Naive thymus-derived CD4-positive, alpha-beta T cell (primary cell): Measurements from ENCODE around the gene SHD. TPM values are rescaled to one million over a fixed set of nuclear protein-coding genes. Genes with fewer than 3 reads are reported as not detected.

Source experiments
- ATAC-seq: fragments of 150-1000 bp; cut with Tn5 transposase; 2 replicates; pipeline ENCODE4 v1.10.0; 2021; ENCODE audit warnings: mild to moderate bottlenecking, moderate library complexity
- CTCF ChIA-PET: fragments of 350-600 bp; sonication (Branson Sonifier 250); formaldehyde crosslinking; loops from one replicate; lab custom pipeline; 2021; ENCODE audit warnings: antibody characterized with exemption; lab: Charles Lee
- POLR2A ChIA-PET: fragments of 350-600 bp; sonication (Branson Sonifier 250); formaldehyde crosslinking; loops from one replicate; lab custom pipeline; 2021; ENCODE audit warnings: antibody characterized with exemption, inconsistent platforms; lab: Charles Lee
- DNase-seq, 9 donors: peaks; one replicate each; pipeline versions ENCODE4 v3.0.0 to v3.0.0-alpha.2; 2020 to 2022; ENCODE audit warnings: mixed read lengths in 1 of 9
- H3K27ac ChIP-seq: one replicate; pipeline ENCODE4 v1.7.0; 2013; ENCODE audit warnings: mild to moderate bottlenecking, low read depth, low read length, moderate library complexity
- H3K27me3 ChIP-seq, 2 donors: one replicate each; pipeline ENCODE4 v1.7.0; 2013; ENCODE audit warnings: low read length in 2 of 2, mild to moderate bottlenecking in 2 of 2, moderate library complexity in 2 of 2; ENCODE audit not compliant: control insufficient read depth in 2 of 2, insufficient read depth in 2 of 2
- H3K36me3 ChIP-seq, 3 experiments: 1 replicate in 2 of 3; 2 replicates in 1 of 3; pipeline ENCODE4 v1.7.0; 2013; ENCODE audit warnings: low read length in 3 of 3, mild to moderate bottlenecking in 3 of 3, moderate library complexity in 1 of 3; ENCODE audit not compliant: insufficient read depth in 3 of 3, control insufficient read depth in 2 of 3
- H3K4me1 ChIP-seq, 2 donors: one replicate each; pipeline ENCODE4 v1.7.0; 2013; ENCODE audit warnings: low read length in 2 of 2, mild to moderate bottlenecking in 2 of 2, moderate library complexity in 1 of 2; ENCODE audit not compliant: control insufficient read depth in 2 of 2, insufficient read depth in 2 of 2
- H3K4me3 ChIP-seq: 2 replicates; pipeline ENCODE4 v1.7.0; 2013; ENCODE audit warnings: mild to moderate bottlenecking, low read length
- H3K9me3 ChIP-seq, 3 experiments: 1 replicate in 2 of 3; 2 replicates in 1 of 3; pipeline ENCODE4 v1.7.0; 2013; ENCODE audit warnings: low read length in 3 of 3; ENCODE audit not compliant: control insufficient read depth in 2 of 3
- H3K27ac Mint-ChIP-seq, 9 donors: one replicate each; pipeline ENCODE4 v1.8.0; 2020 to 2022; ENCODE audit warnings: mixed read lengths in 9 of 9, mild to moderate bottlenecking in 8 of 9, moderate library complexity in 5 of 9, inconsistent platforms in 2 of 9
- H3K27me3 Mint-ChIP-seq, 5 donors: one replicate each; pipeline ENCODE4 v1.8.0; 2021 to 2022; ENCODE audit warnings: mixed read lengths in 5 of 5, mild to moderate bottlenecking in 1 of 5
- H3K36me3 Mint-ChIP-seq, 5 donors: one replicate each; pipeline ENCODE4 v1.8.0; 2020 to 2022; ENCODE audit warnings: mixed read lengths in 5 of 5, mild to moderate bottlenecking in 3 of 5, inconsistent platforms in 1 of 5
- H3K4me1 Mint-ChIP-seq, 7 donors: one replicate each; pipeline ENCODE4 v1.8.0; 2020 to 2022; ENCODE audit warnings: mixed read lengths in 7 of 7, mild to moderate bottlenecking in 3 of 7, inconsistent platforms in 1 of 7
- H3K4me3 Mint-ChIP-seq, 10 donors: one replicate each; pipeline ENCODE4 v1.8.0; 2020 to 2022; ENCODE audit warnings: mild to moderate bottlenecking in 10 of 10, mixed read lengths in 10 of 10, moderate library complexity in 6 of 10, inconsistent platforms in 2 of 10
- H3K9me3 Mint-ChIP-seq, 11 donors: one replicate each; pipeline ENCODE4 v1.8.0; 2020 to 2022; ENCODE audit warnings: mixed read lengths in 11 of 11, mild to moderate bottlenecking in 4 of 11, inconsistent platforms in 1 of 11, moderate library complexity in 1 of 11
- intact Hi-C, 2 donors: fragments of 100-400 bp; cut with micrococcal nuclease; formaldehyde crosslinking; loops; one replicate each; pipeline ENCODE4 v1.15.1; 2023
- polyA plus RNA-seq, 2 donors: library from polyadenylated mRNA; unstranded; fragments of 300-500 nt; fragmentation: Illumina TruSeq; gene quantifications; one replicate each; pipeline ENCODE4 v1.2.3, GENCODE V29; 2021
- total RNA-seq, 6 experiments: library from RNA in 5 of 6; stranded (reverse) in 5 of 6; gene quantifications; 1 replicate in 5 of 6; 2 replicates in 1 of 6; pipeline ENCODE4 v1.2.3 and lab custom pipeline; 2021 to 2026

The SHD gene
- total and polyA plus RNA-seq, 7 experiments from 2014 or later, result 2.3 TPM; not detected in 6

- Mint-ChIP-seq H3K27me3 (no peaks in the 10 kb centered on the region), H3K36me3 (peaks cover 4 to 23% (median 13%) of the 10 kb centered on the region in 5 donors), H3K9me3 (no peaks in the 10 kb centered on the region), H3K27ac (peak overlapping the region in 5 of 9 donors; percentile 14 to 73 (median 48)), H3K4me3 (peak overlapping the region in 1 of 10 donors; percentile 35), H3K4me1 (peaks cover 18 to 29% (median 23%) of the 10 kb centered on the region in 7 donors)
- Histone ChIP-seq H3K4me3 (no peak overlapping the region), H3K27ac (no peak overlapping the region), H3K27me3 (no peaks in the 10 kb centered on the region), H3K36me3 (peaks cover 7 to 77% (median 14%) of the 10 kb centered on the region in 3 experiments), H3K9me3 (no peaks in the 10 kb centered on the region), H3K4me1 (peaks cover 0 to 6% of the 10 kb centered on the region in 2 donors)
- intact Hi-C loops, result loop anchor here (2.0 to 5.0 kb wide), 2 partner anchors 36 to 76 kb away; partner anchors contain the start of genes FSD1 (in 2 of the 2), TMIGD2 (in 2 of the 2) and MPND (in 1 of the 2)
- ATAC-seq, result no peak
- DNase-seq, result no peak
- CTCF ChIA-PET, result interaction anchor here (0.6 to 6.0 kb wide), 24 partner anchors 9 to 961 kb away, joined by 3 to 51 read pairs (median 4); partner anchors contain the start of genes MPND, TMIGD2 and YJU2
- POLR2A ChIA-PET, result interaction anchor here (1.2 to 1.7 kb wide), 4 partner anchors 36 to 136 kb away, joined by 3 to 5 read pairs (median 4); partner anchors contain the start of genes CHAF1A, SH3GL1 and TMIGD2
These were observed 12.6 kb upstream of the SHD start for GRCh38 chr19:4266253-4267000.

GRCh38 chr19:4267101-4267900, 11.8 kb upstream of the SHD start:
- H3K4me3 Mint-ChIP-seq, result peak overlapping the region in 1 of 10 donors; percentile 19
- DNase-seq, result peak; percentile 33 to 68 (median 48)
- no peaks in the 10 kb centered on the region for H3K27me3 Mint-ChIP-seq
- no peaks in the 10 kb centered on the region for H3K9me3 ChIP-seq
- ChIA-PET CTCF (interaction anchor here (0.6 to 6.0 kb wide), 22 partner anchors 10 to 204 kb away, joined by 3 to 51 read pairs (median 4); partner anchors contain the start of genes MPND, TMIGD2 and YJU2), POLR2A (interaction anchor here (1.3 to 1.7 kb wide), 3 partner anchors 35 to 133 kb away, joined by 3 to 4 read pairs (median 3); partner anchors contain the start of genes SH3GL1 and TMIGD2)
- no peaks in the 10 kb centered on the region for H3K27me3 ChIP-seq
- H3K4me3 ChIP-seq, result no peak overlapping the region
- ATAC-seq, result peak; percentile 76
- intact Hi-C loops, result loop anchor here (1.0 to 5.0 kb wide), 8 partner anchors 35 to 258 kb away; partner anchors contain the start of genes FSD1 (in 2 of the 2), MPND (in 2 of the 2), SH3GL1 (in 2 of the 2) and TMIGD2 (in 2 of the 2)
- peaks cover 7 to 77% (median 14%) of the 10 kb centered on the region in 3 experiments for H3K36me3 ChIP-seq
- H3K4me1 ChIP-seq, result peaks cover 0 to 6% of the 10 kb centered on the region in 2 donors
- no peak overlapping the region for H3K27ac ChIP-seq
- no peaks in the 10 kb centered on the region for H3K9me3 Mint-ChIP-seq
- H3K36me3 Mint-ChIP-seq, result peaks cover 4 to 30% (median 13%) of the 10 kb centered on the region in 5 donors
- peak overlapping the region in 6 of 9 donors; percentile 0 to 90 (median 60) for H3K27ac Mint-ChIP-seq
- H3K4me1 Mint-ChIP-seq, result peaks cover 18 to 29% (median 23%) of the 10 kb centered on the region in 7 donors

DNA sequence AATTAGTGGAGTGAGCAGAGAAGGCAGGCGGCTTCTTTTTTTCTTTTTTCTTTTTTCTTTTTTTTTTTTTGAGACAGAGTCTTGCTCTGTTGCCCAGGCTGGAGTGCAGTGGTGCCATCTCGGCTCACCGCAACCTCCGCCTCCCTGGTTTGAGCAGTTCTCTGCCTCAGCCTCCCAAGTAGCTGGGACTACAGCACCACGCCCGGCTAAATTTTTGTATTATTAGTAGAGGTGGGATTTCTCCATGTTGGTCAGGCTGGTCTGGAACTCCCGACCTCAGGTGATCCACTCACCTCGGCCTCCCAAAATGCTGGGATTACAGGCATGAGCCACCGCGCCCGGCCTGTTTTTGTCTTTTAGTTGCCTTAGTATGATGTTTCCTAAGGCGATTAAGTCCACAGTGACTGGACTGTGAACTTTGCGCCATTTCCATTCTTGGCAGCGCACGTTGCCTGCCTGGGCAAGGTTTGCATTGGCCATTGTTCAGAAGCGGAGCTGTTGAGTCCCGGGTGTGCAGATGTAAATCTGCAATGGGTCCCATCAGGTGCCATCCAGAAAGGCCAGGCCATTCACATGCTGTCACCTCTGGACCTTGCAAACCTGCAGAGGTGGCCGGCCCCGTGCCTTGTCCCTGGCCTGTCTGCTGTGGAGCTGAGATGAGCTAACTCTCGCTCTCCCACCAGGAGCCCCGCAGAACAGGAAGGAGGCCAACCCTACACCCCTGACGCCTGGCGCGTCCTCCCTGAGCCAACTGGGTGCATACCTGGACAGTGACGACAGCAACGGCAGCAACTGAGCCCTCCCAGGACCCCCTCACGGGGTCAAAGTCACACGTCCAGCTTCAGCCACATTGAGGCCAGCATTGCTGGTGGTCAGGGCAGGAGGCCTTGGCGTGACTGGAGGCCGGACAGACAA, 10.9 kb upstream of the SHD start:
- Histone ChIP-seq H3K4me1 (peaks cover 0 to 6% of the 10 kb centered on the region in 2 donors), H3K9me3 (no peaks in the 10 kb centered on the region), H3K27me3 (no peaks in the 10 kb centered on the region), H3K27ac (no peak overlapping the region), H3K4me3 (no peak overlapping the region), H3K36me3 (peaks cover 7 to 71% (median 14%) of the 10 kb centered on the region in 3 experiments)
- no peaks in the 10 kb centered on the region for H3K9me3 Mint-ChIP-seq
- peak overlapping the region in 3 of 9 donors; percentile 25 to 58 (median 52) for H3K27ac Mint-ChIP-seq
- peaks cover 18 to 29% (median 23%) of the 10 kb centered on the region in 7 donors for H3K4me1 Mint-ChIP-seq
- no peak for DNase-seq
- intact Hi-C loops, result loop anchor here (1.0 to 5.0 kb wide), 8 partner anchors 34 to 257 kb away; partner anchors contain the start of genes FSD1 (in 2 of the 2), MPND (in 2 of the 2), SH3GL1 (in 2 of the 2) and TMIGD2 (in 2 of the 2)
- H3K4me3 Mint-ChIP-seq, result no peak overlapping the region
- ChIA-PET POLR2A (interaction anchor here (1.7 kb wide), 1 partner anchor 34 kb away, joined by 4 read pairs; the partner anchor contains the start of gene TMIGD2), CTCF (interaction anchor here (1.2 to 6.0 kb wide), 4 partner anchors 9 to 134 kb away, joined by 4 to 51 read pairs (median 6); partner anchors contain the start of gene CHAF1A)
- no peaks in the 10 kb centered on the region for H3K27me3 Mint-ChIP-seq
- H3K36me3 Mint-ChIP-seq, result peaks cover 4 to 30% (median 13%) of the 10 kb centered on the region in 5 donors
- no peak for ATAC-seq

DNA sequence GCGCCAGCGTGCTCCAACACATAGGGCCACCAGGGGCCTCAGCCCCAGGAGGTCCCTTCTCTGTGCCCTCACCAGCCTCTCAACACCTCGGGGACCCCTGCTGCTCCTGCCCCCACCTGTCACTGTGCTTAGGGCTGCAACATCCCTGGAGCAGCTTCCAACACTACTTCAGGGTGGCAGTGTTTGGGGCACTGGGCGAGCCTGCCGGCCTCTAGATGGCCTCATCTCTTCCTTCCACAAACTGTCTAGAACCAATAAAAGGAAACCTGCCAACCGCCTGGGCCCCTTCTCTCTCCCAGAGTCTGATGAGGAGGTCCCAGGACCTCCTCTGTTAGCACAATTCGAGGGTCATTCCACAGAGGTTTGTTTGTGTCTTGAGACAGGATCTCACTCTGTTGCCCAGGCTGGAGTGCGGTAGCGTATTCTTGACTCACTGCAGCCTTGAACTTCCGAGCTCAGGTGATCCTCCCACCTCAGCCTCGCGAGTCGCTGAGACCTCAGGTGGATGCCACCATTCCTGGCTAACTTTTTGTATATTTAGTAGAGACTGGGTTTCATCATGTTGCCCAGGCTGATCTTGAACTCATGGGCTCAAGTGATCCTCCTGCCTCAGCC, 10.1 kb upstream of the SHD start:
- peak overlapping the region in 1 of 9 donors; percentile 45 for H3K27ac Mint-ChIP-seq
- H3K36me3 Mint-ChIP-seq, result peaks cover 4 to 30% (median 13%) of the 10 kb centered on the region in 5 donors
- no peak overlapping the region for H3K4me3 Mint-ChIP-seq
- intact Hi-C loops, result loop anchor here (5.0 kb wide), 1 partner anchor 33 kb away; the partner anchor contains the start of genes FSD1 (in 2 of the 2) and TMIGD2 (in 2 of the 2)
- Histone ChIP-seq H3K9me3 (no peaks in the 10 kb centered on the region), H3K4me1 (peaks cover 0 to 6% of the 10 kb centered on the region in 2 donors), H3K4me3 (no peak overlapping the region), H3K27me3 (no peaks in the 10 kb centered on the region), H3K36me3 (peaks cover 7 to 64% (median 14%) of the 10 kb centered on the region in 3 experiments), H3K27ac (no peak overlapping the region)
- POLR2A ChIA-PET, result no interaction called here
- DNase-seq (no peak), ATAC-seq (no peak)
- H3K9me3 Mint-ChIP-seq, result no peaks in the 10 kb centered on the region
- H3K27me3 Mint-ChIP-seq, result no peaks in the 10 kb centered on the region
- peaks cover 18 to 29% (median 23%) of the 10 kb centered on the region in 7 donors for H3K4me1 Mint-ChIP-seq
- CTCF ChIA-PET, result interaction anchor here (0.6 to 6.0 kb wide), 5 partner anchors 9 to 512 kb away, joined by 3 to 51 read pairs (median 4); partner anchors contain the start of gene CHAF1A

DNA sequence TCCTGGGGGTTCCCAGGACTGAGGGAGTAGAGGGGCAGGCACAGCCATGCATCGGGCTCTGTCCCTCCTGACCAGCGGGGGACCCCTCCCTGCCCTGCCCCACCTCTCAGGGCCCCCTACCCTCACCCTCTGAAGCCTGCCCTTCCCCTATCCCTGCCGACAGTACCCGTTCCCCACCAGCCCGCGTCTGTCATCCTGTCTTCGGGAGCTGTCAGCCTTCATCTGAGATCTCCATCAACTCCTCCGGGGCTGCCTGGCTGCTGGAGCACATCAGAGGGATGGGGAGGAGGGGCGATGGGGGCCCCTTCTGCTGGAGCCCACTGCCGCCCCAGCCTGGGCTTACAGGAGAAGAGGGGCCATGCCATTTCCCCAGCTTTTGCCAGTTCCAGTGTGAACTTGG, 6.2 kb upstream of the SHD start:
- ATAC-seq (no peak), DNase-seq (no peak)
- no peaks in the 10 kb centered on the region for H3K9me3 ChIP-seq
- CTCF ChIA-PET, result interaction anchor here (1.1 kb wide), 1 partner anchor 130 kb away, joined by 8 read pairs; the partner anchor contains the start of gene CHAF1A
- no peak overlapping the region for H3K27ac ChIP-seq
- peaks cover 0 to 15% (median 4%) of the 10 kb centered on the region in 5 donors for H3K36me3 Mint-ChIP-seq
- H3K4me1 ChIP-seq, result no peaks in the 10 kb centered on the region
- intact Hi-C loops, result no loop called here
- H3K36me3 ChIP-seq, result peaks cover 5 to 38% (median 7%) of the 10 kb centered on the region in 3 experiments
- no peaks in the 10 kb centered on the region for H3K4me1 Mint-ChIP-seq
- POLR2A ChIA-PET, result no interaction called here
- no peaks in the 10 kb centered on the region for H3K9me3 Mint-ChIP-seq
- H3K27ac Mint-ChIP-seq, result no peak overlapping the region
- H3K4me3 ChIP-seq, result no peak overlapping the region
- H3K4me3 Mint-ChIP-seq, result no peak overlapping the region
- H3K27me3 Mint-ChIP-seq, result peaks cover 0 to 10% (median 0%) of the 10 kb centered on the region in 5 donors
- no peaks in the 10 kb centered on the region for H3K27me3 ChIP-seq
